HFF-Myc (cell line): ENCODE measurements around the gene GSK3B.

ENCODE experiments used
- DNase-seq: peaks from one replicate; pipeline ENCODE4 v3.0.0-alpha.2; 2011; ENCODE audit warnings: low read depth; ENCODE audit errors: extremely low read depth
- H3K4me3 ChIP-seq: replicated peaks from 2 replicates; pipeline ENCODE4 v1.5.1; 2011; ENCODE audit warnings: low read depth, mild to moderate bottlenecking, control low read depth, low read length
- TF ChIP-seq, protein P1 (sequence below): IDR thresholded peaks from 2 replicates; pipeline ENCODE4 v1.5.1; 2012; ENCODE audit warnings: mild to moderate bottlenecking, low read depth, low read length, control low read depth; ENCODE audit errors: missing control alignments

GSK3B gene

GRCh38 chr3:120100711-120101110 lies 6.5 kb upstream of the GSK3B start:
- no peak for DNase-seq
- TF ChIP-seq, protein P1, sequence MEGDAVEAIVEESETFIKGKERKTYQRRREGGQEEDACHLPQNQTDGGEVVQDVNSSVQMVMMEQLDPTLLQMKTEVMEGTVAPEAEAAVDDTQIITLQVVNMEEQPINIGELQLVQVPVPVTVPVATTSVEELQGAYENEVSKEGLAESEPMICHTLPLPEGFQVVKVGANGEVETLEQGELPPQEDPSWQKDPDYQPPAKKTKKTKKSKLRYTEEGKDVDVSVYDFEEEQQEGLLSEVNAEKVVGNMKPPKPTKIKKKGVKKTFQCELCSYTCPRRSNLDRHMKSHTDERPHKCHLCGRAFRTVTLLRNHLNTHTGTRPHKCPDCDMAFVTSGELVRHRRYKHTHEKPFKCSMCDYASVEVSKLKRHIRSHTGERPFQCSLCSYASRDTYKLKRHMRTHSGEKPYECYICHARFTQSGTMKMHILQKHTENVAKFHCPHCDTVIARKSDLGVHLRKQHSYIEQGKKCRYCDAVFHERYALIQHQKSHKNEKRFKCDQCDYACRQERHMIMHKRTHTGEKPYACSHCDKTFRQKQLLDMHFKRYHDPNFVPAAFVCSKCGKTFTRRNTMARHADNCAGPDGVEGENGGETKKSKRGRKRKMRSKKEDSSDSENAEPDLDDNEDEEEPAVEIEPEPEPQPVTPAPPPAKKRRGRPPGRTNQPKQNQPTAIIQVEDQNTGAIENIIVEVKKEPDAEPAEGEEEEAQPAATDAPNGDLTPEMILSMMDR = no peak
- H3K4me3 ChIP-seq = no peak overlapping the region

- no peak overlapping the region for H3K4me3 ChIP-seq
- TF ChIP-seq, protein P1 = no peak
- DNase-seq = no peak
These were observed 4.5 kb upstream of the GSK3B start for GRCh38 chr3:120098710-120099109.

GRCh38 chr3:120095979-120096426 lies 1.8 kb upstream of the GSK3B start:
- TF ChIP-seq, protein P1 = no peak
- peak overlapping the region; percentile 75 for H3K4me3 ChIP-seq
- DNase-seq = no peak

DNA sequence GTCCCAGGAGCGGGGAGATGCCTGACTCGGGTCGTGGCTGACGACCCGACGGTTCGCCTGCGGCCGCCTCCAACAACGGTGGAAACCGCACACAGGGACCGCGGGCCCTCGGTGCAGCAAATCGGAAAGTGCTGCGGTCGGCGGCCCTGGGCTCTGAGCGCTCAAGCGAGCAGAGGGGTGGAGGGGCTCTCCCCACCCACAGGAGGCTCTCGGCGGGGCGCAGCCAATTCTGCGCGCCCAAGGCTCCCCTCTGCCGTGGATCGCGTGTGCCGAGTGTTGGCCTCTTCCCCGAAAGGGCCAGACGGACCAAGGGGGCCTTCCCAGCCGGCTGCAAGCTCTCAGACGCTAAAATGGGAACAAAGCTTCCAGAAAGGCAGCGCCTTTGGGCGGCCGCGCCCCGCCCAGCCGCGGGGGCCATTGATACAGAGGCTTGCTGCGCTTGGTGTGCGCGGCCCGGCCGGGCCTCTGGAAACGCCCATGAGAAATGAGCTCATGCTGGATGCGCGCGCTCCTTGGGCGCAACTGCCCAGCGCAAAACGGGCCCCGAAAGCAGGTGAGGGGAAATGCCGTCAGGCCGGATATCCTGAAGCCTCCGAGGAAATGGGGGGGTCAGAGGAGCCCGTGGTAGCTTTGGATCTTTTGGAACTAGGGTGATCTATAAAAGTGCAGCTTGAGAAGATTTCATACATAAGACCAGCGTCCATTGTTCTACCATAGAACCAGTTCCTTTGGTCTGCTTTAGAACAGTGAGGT lies 1.2 kb upstream of the GSK3B start:
- TF ChIP-seq, protein P1 = no peak
- peak; percentile 70 for DNase-seq
- H3K4me3 ChIP-seq = peak overlapping the region; percentile 75

DNA sequence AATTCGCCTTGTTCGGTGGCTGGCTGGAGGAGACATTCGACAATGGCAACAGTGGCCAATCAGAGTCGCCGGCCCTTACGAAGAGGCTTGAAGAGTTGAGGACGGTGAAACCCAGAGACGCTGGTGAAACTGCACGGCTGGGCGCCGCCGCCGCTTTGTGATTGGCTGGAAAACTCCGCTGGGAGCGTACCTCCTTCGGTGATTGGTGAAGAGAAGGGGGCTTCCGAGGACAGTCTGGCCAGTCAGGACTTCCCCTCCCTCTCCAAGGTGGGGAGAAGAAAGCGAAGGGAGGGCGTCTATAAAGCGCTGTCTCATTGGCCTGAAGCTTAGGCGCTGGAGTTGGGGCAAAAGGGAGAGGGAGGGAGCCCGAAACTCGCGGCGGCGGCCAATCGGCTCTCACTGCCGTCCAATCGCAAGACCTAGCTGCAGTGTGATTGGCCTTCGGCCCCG lies 554 bp upstream of the GSK3B start:
- TF ChIP-seq, protein P1 = no peak
- H3K4me3 ChIP-seq = peak overlapping the region; percentile 75
- DNase-seq = peak; percentile 100

- DNase-seq = peak; percentile 39
- peak overlapping the region; percentile 75 for H3K4me3 ChIP-seq
- TF ChIP-seq, protein P1 = no peak
These were observed 932 bp downstream of the GSK3B start for GRCh38 chr3:120093119-120093910.
